Tibial nerve (tissue), 4 donors: ENCODE results near the gene APLP1. TPM values are rescaled to one million over a fixed set of nuclear protein-coding genes. Genes with fewer than 3 reads are reported as not detected.

ENCODE experiments used
- DNase-seq, 2 donors: peaks; one replicate each; pipeline ENCODE4 v3.0.0-alpha.2; 2019; ENCODE audit warnings: low spot score in 2 of 2
- H3K27ac ChIP-seq, 4 donors: fragments of 200-600 bp; sonication (generic) in 3 of 4; one replicate each; pipeline ENCODE4 v1.5.1; 2017 to 2019; ENCODE audit warnings: mild to moderate bottlenecking in 1 of 4
- H3K27me3 ChIP-seq, 2 donors: fragments of 200-600 bp; sonication (generic) in 1 of 2; one replicate each; pipeline versions ENCODE4 v1.5.1 to v1.6.0; 2017 to 2019
- H3K36me3 ChIP-seq, 3 donors: fragments of 200-600 bp; sonication (generic); one replicate each; pipeline ENCODE4 v1.5.1; 2018 to 2019
- H3K4me1 ChIP-seq, 4 donors: fragments of 200-600 bp; sonication (generic) in 3 of 4; one replicate each; pipeline ENCODE4 v1.5.1; 2017 to 2019
- H3K4me3 ChIP-seq, 4 donors: fragments of 200-600 bp; sonication (generic) in 3 of 4; one replicate each; pipeline ENCODE4 v1.5.1; 2017 to 2019; ENCODE audit warnings: mild to moderate bottlenecking in 1 of 4, moderate library complexity in 1 of 4
- H3K9me3 ChIP-seq, 4 donors: fragments of 200-600 bp; sonication (generic) in 3 of 4; one replicate each; pipeline ENCODE4 v1.5.1; 2017 to 2019
- EP300 ChIP-seq, 2 donors: sonication (generic); formaldehyde crosslinking; IDR thresholded peaks; one replicate each; pipeline ENCODE4 v1.6.1; 2017; ENCODE audit warnings: antibody characterized with exemption in 2 of 2, mild to moderate bottlenecking in 1 of 2
- POLR2A ChIP-seq, 2 donors: fragments of 450-650 bp; IDR thresholded peaks; one replicate each; pipeline ENCODE4 v1.6.1; 2017; ENCODE audit warnings: antibody characterized with exemption in 2 of 2, mild to moderate bottlenecking in 2 of 2, moderate library complexity in 2 of 2
- WGBS, 2 donors: methylation state at CpG; one replicate each; pipeline ENCODE4 v1.1.5; 2018; 5-methylcytosine and 5-hydroxymethylcytosine counted together
- total RNA-seq, 4 donors: library from RNA; depleted of rRNA; stranded (reverse); fragments of >200 nt; gene quantifications; one replicate each; pipeline ENCODE4 v1.1.0, GENCODE V29; 2016
- TF ChIP-seq, protein P1 (sequence below), 5 experiments: fragments of 200-600 bp in 3 of 5; fragments of 450-650 bp in 2 of 5; sonication (generic) in 3 of 5; IDR thresholded peaks; one replicate each; pipeline ENCODE4 v1.5.1; 2016 to 2019; ENCODE audit warnings: antibody characterized with exemption in 5 of 5, mild to moderate bottlenecking in 3 of 5, moderate library complexity in 2 of 5

The APLP1 gene
- total RNA-seq, 4 donors from 2014 or later, result 8.7 to 19.7 (median 10.7) TPM

DNA sequence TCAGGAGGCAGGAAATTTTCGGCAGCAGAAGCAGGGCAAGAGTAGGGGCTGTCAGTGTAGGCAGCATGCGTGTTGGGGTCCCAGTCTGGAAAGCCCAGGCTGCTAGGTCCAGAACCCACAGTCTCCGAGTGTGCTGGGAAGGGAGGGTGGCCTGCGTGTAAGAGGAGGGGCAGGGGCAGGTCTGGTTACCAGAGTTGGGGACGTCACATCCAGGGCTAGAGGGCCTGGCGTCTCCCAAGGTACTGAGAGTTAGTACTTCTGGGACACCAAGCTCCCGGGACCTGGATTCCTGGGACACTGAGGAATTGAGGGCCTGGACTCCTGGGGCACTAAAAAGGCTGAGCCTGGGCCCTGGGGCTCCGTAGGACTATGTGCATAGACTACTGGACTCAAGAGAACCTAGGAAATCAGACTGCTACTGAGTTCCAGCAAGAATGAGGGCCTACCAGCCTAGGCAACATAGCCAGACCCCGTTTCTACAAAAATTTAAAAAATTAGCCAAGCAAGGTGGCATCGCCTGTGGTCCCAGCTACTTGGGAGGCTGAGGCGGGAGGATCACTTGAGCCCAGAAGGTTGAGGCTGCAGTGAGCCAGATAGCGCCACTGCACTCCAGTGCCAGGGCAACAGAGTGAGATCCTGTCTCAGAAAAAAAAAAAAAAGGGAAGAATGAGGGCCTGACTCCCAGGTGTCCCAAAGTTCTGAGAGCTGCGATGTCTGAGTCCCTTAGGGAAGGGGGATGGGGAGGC is 29.5 kb downstream of the APLP1 start:
- Histone ChIP-seq H3K36me3 (peaks cover 0 to 50% (median 19%) of the 10 kb centered on the region in 3 donors), H3K27ac (peak overlapping the region; percentile 83 to 94 (median 92)), H3K27me3 (peaks cover 0 to 3% of the 10 kb centered on the region in 2 donors), H3K9me3 (no peaks in the 10 kb centered on the region), H3K4me3 (peak overlapping the region; percentile 72 to 82 (median 78)), H3K4me1 (peaks cover 0 to 41% (median 22%) of the 10 kb centered on the region in 4 donors)
- no peak for DNase-seq
- TF ChIP-seq EP300 (IDR thresholded peaks at IDR 0.05) (no peak), POLR2A (IDR thresholded peaks at IDR 0.05) (no peak)
- TF ChIP-seq, protein P1, sequence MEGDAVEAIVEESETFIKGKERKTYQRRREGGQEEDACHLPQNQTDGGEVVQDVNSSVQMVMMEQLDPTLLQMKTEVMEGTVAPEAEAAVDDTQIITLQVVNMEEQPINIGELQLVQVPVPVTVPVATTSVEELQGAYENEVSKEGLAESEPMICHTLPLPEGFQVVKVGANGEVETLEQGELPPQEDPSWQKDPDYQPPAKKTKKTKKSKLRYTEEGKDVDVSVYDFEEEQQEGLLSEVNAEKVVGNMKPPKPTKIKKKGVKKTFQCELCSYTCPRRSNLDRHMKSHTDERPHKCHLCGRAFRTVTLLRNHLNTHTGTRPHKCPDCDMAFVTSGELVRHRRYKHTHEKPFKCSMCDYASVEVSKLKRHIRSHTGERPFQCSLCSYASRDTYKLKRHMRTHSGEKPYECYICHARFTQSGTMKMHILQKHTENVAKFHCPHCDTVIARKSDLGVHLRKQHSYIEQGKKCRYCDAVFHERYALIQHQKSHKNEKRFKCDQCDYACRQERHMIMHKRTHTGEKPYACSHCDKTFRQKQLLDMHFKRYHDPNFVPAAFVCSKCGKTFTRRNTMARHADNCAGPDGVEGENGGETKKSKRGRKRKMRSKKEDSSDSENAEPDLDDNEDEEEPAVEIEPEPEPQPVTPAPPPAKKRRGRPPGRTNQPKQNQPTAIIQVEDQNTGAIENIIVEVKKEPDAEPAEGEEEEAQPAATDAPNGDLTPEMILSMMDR (IDR thresholded peaks at IDR 0.05), result no peak
- 84 to 88% methylated on average over 11 to 13 of the region's 13 CpGs for WGBS, 2 donors

- WGBS, 2 donors, result 9 to 16% methylated on average over 10 to 16 of the region's 17 CpGs
- H3K36me3 ChIP-seq, result peaks cover 0 to 44% (median 19%) of the 10 kb centered on the region in 3 donors
- H3K9me3 ChIP-seq, result no peaks in the 10 kb centered on the region
- TF ChIP-seq EP300 (IDR thresholded peaks at IDR 0.05) (no peak), POLR2A (IDR thresholded peaks at IDR 0.05) (no peak)
- TF ChIP-seq, protein P1 (IDR thresholded peaks at IDR 0.05), result no peak
- peak overlapping the region; percentile 72 to 82 (median 78) for H3K4me3 ChIP-seq
- DNase-seq, result no peak
- peaks cover 0 to 3% of the 10 kb centered on the region in 2 donors for H3K27me3 ChIP-seq
- H3K4me1 ChIP-seq, result peaks cover 0 to 46% (median 27%) of the 10 kb centered on the region in 4 donors
- peak overlapping the region; percentile 83 to 94 (median 92) for H3K27ac ChIP-seq
Measured at GRCh38 chr19:35898499-35898809, 30.1 kb downstream of the APLP1 start.

GRCh38 chr19:35899547-35900214 is 31.3 kb downstream of the APLP1 start:
- peaks cover 0 to 32% (median 19%) of the 10 kb centered on the region in 3 donors for H3K36me3 ChIP-seq
- TF ChIP-seq, protein P1 (IDR thresholded peaks at IDR 0.05), result peak in 1 of 5 experiments; percentile 13
- TF ChIP-seq EP300 (IDR thresholded peaks at IDR 0.05) (peak; percentile 39 to 81), POLR2A (IDR thresholded peaks at IDR 0.05) (peak; percentile 40 to 41)
- 0% methylated on average over 16 to 29 of the region's 43 CpGs for WGBS, 2 donors
- peaks cover 0 to 57% (median 33%) of the 10 kb centered on the region in 4 donors for H3K4me1 ChIP-seq
- DNase-seq, result peak; percentile 57 to 65
- H3K4me3 ChIP-seq, result peak overlapping the region; percentile 72 to 82 (median 78)
- peak overlapping the region; percentile 83 to 94 (median 92) for H3K27ac ChIP-seq
- H3K9me3 ChIP-seq, result no peaks in the 10 kb centered on the region
- peaks cover 0 to 3% of the 10 kb centered on the region in 2 donors for H3K27me3 ChIP-seq

DNA sequence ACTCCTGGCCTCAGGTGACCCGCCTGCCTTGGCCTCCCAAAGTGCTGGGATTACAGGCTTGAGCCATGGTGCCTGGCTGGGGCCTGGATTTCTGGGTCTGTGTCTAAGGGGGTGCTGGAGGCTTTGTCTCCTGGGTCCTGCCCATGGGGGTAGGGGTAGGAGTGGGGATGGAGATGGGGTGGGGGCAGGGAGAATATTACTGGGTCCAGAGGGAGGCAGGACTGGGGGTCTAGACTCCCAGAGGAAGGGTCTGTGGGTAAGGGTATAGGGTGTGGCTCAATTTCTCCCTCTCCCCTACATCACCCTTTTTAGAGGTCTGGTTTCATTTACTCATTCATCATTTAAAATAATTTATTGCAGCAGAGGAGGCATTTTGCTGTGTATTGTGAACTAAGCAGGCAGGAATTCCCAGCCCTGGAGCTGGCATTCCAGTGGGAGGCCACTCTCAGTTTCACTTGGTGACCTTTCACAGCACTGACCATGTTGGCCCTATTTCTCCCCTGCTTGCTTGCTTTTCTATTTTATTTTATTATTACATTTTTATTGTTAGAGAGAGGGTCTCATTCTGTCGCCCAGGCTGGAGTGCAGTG is 32.8 kb downstream of the APLP1 start:
- TF ChIP-seq POLR2A (IDR thresholded peaks at IDR 0.05) (no peak), EP300 (IDR thresholded peaks at IDR 0.05) (no peak)
- TF ChIP-seq, protein P1 (IDR thresholded peaks at IDR 0.05), result no peak
- Histone ChIP-seq H3K36me3 (peaks cover 0 to 17% (median 7%) of the 10 kb centered on the region in 3 donors), H3K9me3 (no peaks in the 10 kb centered on the region), H3K27me3 (peaks cover 0 to 3% of the 10 kb centered on the region in 2 donors), H3K27ac (peak overlapping the region; percentile 83 to 94 (median 92)), H3K4me1 (peaks cover 0 to 61% (median 33%) of the 10 kb centered on the region in 4 donors), H3K4me3 (peak overlapping the region; percentile 72 to 82 (median 78))
- WGBS, 2 donors, result 43 to 49% methylated on average over 2 of the region's 2 CpGs
- DNase-seq, result no peak
